HG03159 (cell line): ENCODE results near the gene ZIC5.
"Not testable (repeated sequence)": the region's sequence is repeated elsewhere in the genome, so short reads cannot be mapped to it uniquely, and the experiment has no call there.

Experiments used
- ATAC-seq: cut with Tn5 transposase; IDR thresholded peaks from one replicate; pipeline ENCODE4 v1.9.1; 2021; ENCODE audit warnings: mild to moderate bottlenecking, moderate library complexity; ENCODE audit not compliant: unreplicated experiment

The ZIC5 gene

GRCh38 chr13:99961636-99962035 is 9.9 kb downstream of the ZIC5 start:
- ATAC-seq: no peak

DNA sequence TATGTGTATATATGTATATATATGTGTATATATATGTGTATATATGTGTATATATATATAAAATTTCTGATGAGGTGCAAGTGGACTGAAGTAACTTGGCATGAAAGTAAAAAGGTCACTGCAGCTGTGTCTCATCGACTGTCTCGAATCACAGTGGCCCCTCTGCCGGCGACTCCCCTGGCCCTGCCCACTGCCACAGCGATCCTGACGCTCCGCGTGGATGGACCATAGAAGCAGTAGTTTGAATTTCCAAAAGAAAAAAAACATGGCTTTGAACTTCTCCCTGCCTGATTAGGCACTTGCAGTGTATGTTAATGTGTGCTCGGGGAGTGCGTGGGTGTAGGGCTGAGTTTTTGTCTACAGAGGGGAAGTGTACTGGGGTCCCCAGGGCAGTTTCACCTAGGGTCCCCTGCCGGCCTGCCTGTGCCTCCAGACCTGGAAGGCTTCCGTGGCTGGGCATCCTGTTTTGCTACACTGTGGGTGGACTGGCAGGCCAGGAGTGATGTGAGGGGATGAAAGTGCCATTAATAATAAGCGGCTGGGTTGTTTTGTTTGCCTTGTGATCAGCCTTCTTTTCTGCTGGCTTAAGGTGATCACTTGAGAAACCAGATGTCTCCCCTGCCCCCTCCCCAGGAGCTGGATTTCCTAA is 10.8 kb downstream of the ZIC5 start:
- no peak for ATAC-seq

GRCh38 chr13:99959540-99960230 is 11.9 kb downstream of the ZIC5 start:
- no peak for ATAC-seq

DNA sequence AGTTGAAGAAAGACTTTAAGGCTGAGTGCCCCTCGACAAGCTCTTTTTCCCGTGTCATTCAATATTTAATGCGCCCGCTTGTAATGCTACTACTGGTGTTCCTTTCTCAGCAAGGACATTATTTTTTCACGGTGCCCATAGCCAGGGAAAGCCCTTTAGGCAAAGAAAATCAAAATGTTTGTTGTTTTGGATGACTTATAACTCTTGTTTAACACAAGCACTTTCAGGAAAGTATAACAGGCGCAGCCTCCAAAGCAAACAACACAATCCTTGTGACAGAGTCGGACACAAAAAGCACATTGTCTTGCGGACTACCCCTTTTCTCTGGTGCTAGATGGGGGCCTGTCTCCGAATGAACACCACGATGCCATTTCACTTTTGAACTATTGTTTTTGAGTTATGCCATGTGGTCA is 12.4 kb downstream of the ZIC5 start:
- ATAC-seq: no peak

DNA sequence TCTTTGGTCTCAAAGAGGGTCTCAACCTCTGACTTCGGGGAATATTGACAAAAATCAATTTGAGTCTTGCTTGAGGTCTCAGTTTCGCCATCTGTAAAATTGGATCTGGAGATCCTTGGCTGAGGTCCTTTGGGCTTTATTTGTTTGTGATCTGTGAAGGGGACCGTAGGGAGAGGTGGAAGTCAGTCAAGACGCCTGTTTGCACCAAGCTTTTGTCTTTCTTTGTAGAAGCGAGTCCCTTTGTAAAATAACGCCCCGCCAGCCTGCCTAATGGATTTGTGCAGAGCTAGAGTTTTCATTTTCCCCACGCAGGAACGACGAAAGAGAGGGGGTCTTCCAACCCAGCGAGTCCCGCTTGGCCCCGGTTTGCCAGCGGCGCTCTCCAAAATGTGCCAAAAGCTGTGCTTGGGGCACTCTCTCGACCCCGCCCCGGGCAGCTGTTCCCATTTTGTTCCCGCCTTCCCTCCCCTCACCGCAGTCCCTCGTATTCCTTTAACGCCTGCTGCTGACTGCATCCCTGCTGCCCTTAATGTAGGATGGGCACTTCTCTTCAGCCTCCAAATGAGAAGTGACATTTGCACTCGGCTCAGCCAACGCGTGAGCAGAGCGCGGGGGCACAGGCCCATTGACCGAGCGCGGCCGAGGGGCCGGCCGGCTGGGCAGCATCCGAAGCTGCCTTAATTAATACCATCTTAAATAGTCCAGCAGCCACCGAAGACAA is 13.0 kb downstream of the ZIC5 start:
- no peak for ATAC-seq

GRCh38 chr13:99956473-99957349 is 14.9 kb downstream of the ZIC5 start:
- ATAC-seq: no peak

DNA sequence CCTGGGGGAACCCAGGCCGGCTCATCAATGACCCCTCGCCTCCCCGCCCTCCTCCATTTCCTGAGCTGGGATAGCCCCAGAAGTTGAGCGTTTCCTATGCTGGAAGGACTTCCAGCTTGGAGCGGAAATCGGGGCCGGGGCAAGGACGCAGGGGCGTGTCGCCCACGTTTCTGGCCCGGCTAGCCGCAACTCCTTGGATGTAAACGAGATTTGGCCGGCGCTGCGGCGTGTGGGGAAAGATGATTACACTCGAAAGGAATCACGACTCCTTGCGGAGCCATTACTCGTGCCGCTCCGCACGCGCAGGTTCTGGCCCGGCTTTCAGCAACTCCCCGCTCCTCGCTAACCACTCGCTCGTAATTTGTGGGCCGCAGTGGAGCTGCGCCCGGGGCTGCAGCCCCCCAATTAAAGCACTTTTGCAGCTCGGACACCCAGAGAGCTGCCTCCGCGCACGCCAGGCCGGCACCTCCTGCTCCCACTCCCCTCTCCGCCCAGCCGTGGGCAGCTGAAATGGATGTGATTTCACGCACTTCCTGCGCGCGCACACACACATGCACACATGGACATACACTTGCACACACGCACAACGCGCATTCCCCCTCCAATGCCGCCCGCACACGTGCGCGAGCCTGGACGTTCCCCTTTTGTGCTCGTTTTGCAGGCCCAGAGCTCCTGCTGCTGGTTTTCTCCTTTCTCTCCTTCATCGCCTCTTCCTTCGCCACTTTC is 15.7 kb downstream of the ZIC5 start:
- ATAC-seq: no peak

GRCh38 chr13:99955107-99955746 is 16.3 kb downstream of the ZIC5 start:
- ATAC-seq: no peak

- ATAC-seq: no peak
Observed at GRCh38 chr13:99953138-99953755, 18.3 kb downstream of the ZIC5 start.

DNA sequence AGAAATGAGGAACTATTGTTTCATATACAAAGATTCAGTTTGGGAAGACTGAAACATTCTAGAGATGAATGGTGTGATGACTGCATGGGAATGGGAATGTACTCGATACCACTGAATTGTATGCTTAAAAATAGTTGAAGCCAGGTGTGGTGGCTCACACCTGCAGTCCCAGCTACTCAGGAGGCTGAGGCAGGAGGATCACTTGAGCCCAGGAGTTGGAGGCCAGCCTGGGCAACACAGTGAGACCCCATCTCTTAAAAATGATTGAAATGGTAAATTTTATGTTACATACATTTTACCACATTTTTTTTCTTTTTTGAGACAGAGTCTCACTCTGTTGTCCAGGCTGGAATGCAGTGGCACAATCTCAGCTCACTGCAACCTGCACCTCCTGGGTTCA is 19.9 kb downstream of the ZIC5 start:
- ATAC-seq: not testable (repeated sequence)

DNA sequence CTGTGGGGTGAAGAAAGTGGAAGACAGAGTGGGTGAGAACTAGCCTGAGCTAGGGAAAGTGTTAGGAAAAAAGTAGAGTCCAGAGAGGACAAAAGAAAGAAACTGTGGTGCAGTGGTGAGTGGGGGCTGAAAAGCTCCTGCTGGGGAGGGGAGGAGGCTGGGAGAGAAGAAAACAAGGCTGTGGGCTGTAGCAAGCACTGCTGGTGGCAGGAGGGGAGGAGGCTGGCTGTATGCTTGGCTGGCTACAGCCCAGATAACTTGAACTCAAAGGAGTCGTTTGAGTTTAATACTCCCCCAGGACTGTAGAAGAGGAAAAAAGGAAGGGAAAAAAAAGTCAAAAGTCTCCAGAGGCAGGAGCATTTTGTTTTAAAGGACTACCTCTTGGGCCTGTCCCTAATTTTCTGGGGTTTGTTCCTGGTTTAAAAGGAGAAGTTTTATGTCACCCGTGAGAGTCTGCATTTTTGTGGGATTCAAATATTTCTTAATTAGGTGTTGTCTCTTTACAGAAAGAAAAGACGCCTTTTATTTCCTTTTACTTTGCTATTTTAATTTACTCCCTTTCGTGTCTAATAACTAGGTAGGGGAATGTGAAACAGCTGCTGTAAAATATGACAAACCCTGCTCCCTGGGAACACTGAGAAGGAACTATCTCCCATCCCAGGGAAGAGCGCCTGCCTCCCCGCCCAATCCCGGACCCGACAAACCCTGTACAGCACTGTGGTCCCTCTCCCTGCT is 21.7 kb downstream of the ZIC5 start:
- no peak for ATAC-seq

GRCh38 chr13:99948907-99949678 is 22.5 kb downstream of the ZIC5 start:
- no peak for ATAC-seq

DNA sequence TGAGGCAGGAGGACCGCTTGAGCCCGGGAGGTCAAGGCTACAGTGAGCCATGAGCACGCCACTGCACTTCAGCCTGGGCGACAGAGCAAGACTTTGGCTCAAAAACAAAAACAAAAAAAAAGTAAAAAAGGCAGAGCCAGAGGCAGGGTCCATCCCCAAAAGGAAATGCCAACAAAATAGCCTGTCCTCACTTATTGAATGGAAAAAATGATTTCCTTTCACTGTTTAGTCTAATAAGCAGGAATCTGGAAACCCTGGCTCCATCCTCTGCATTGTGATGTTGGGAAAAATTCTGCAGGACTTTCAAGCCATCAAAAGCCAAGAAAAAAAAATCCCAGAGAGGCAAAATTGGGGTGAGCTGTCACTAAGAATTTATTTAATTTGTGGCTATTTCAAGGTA is 23.2 kb downstream of the ZIC5 start:
- no peak for ATAC-seq

GRCh38 chr13:99947666-99948065 is 23.9 kb downstream of the ZIC5 start:
- ATAC-seq: no peak

GRCh38 chr13:99945515-99945914 is 26.1 kb downstream of the ZIC5 start:
- not testable (repeated sequence) for ATAC-seq

DNA sequence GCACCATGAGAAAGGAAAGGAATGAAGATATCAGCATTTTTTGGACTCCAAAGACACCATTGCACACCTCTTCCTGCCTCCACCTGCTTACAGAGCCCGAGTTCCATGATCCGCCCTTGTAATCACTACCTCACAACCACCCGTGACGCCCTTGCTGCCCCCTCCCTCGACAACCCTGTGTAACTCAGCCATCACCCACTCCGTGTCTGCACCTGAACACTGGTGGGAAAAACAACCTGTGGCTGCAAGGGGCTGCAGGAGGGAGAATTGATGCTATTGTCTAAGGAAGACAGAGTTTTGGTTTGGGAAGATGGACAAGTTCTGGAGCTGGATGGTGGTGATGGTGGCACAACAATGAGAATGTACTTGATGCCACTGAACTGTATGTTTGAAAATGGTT is 27.0 kb downstream of the ZIC5 start:
- no peak for ATAC-seq

GRCh38 chr13:99944102-99944501 is 27.5 kb downstream of the ZIC5 start:
- no peak for ATAC-seq

DNA sequence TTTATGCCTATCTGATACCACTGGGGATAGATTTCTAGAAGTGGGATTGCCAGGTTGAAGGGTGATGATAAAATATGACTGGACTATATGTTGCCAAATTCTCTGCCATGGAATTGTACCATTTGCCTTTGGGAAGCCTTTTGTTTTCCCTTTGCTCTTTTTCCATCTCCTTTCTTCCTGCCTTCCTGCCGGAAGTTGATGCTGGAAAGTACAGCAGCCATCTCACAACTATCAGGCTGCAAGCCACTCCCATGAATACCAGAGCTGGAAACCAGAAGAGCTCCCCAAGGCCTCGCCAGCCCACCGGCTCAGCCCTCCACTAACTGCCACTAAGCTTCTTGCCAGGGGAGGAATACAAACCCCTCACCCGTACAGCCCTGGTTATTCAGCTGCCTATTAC is 29.7 kb downstream of the ZIC5 start:
- no peak for ATAC-seq
